ENCODE results near the gene ACAA2. TPM values are rescaled to one million over a fixed set of nuclear protein-coding genes. Genes with fewer than 3 reads are reported as not detected.

Gene ACAA2
- total and polyA plus RNA-seq, 4 donors: 55.6 to 1,315 (median 646) TPM

- no peaks in the 10 kb centered on the region for H3K36me3 ChIP-seq (ENCODE audit: control insufficient read depth in 4 of 4, insufficient read depth in 3 of 4, low read depth in 1 of 4, low read length in 3 of 4)
These were observed 48.3 kb upstream of the ACAA2 start for GRCh38 chr18:49861659-49862058.

DNA sequence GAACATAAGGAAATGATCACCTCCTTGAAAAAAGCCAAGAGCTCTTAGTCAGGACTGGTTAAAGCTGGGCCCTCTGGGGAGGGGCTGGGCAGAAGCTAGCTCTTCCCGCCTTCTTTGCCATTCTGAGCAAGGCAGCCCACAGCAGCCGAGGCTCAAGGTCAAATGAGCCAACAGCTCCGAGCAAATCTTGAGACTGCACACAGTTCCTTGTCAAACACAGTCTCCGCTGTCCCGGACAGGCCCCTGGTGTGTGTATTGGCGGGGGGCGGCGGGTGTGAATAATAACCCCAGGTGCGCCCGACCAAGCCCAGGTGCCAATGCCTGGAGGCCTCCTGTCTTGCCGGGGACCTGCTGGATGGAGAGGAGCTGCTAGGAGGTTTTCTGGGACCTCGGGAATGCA, 46.4 kb upstream of the ACAA2 start:
- no peak overlapping the region for H3K4me3 ChIP-seq (ENCODE audit: low read depth in 1 of 3, low read length in 3 of 3)
- no peaks in the 10 kb centered on the region for H3K36me3 ChIP-seq (ENCODE audit: control insufficient read depth in 4 of 4, insufficient read depth in 3 of 4, low read depth in 1 of 4, low read length in 3 of 4)
- no peaks in the 10 kb centered on the region for H3K9me3 ChIP-seq (ENCODE audit: control insufficient read depth in 4 of 4, low read length in 3 of 4)
- DNase-seq (ENCODE audit: low spot score): no peak
- H3K27ac ChIP-seq (ENCODE audit: low read depth in 1 of 2, low read length in 2 of 2): peak overlapping the region; percentile 59 to 81
- peak overlapping the region in 1 of 2 donors; percentile 52 for H3K9ac ChIP-seq (ENCODE audit: low read depth in 1 of 2, low read length in 2 of 2)
- WGBS: 80% methylated on average over 12 of the region's 12 CpGs
- H3K4me1 ChIP-seq (ENCODE audit: control insufficient read depth in 4 of 4, insufficient read depth in 4 of 4, low read length in 3 of 4): peaks cover 0 to 21% (median 13%) of the 10 kb centered on the region in 4 donors
- no peaks in the 10 kb centered on the region for H3K27me3 ChIP-seq (ENCODE audit: control insufficient read depth in 4 of 4, insufficient read depth in 4 of 4, low read length in 3 of 4)
- TF ChIP-seq ATF3 (IDR thresholded peaks at IDR 0.05) (no peak), GABPA (IDR thresholded peaks at IDR 0.05 in 1 of 2, conservative IDR thresholded peaks at IDR 0.05 in 1 of 2) (no peak), JUND (IDR thresholded peaks at IDR 0.05) (no peak)
- TF ChIP-seq, protein P1, sequence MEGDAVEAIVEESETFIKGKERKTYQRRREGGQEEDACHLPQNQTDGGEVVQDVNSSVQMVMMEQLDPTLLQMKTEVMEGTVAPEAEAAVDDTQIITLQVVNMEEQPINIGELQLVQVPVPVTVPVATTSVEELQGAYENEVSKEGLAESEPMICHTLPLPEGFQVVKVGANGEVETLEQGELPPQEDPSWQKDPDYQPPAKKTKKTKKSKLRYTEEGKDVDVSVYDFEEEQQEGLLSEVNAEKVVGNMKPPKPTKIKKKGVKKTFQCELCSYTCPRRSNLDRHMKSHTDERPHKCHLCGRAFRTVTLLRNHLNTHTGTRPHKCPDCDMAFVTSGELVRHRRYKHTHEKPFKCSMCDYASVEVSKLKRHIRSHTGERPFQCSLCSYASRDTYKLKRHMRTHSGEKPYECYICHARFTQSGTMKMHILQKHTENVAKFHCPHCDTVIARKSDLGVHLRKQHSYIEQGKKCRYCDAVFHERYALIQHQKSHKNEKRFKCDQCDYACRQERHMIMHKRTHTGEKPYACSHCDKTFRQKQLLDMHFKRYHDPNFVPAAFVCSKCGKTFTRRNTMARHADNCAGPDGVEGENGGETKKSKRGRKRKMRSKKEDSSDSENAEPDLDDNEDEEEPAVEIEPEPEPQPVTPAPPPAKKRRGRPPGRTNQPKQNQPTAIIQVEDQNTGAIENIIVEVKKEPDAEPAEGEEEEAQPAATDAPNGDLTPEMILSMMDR (IDR thresholded peaks at IDR 0.05; ENCODE audit: low read depth, low read length, missing input control): peak; percentile 7

More at GRCh38 chr18:49861659-49862058, 48.3 kb upstream of the ACAA2 start:
- peaks cover 0 to 21% (median 13%) of the 10 kb centered on the region in 4 donors for H3K4me1 ChIP-seq (ENCODE audit: control insufficient read depth in 4 of 4, insufficient read depth in 4 of 4, low read length in 3 of 4)
- no peaks in the 10 kb centered on the region for H3K9me3 ChIP-seq (ENCODE audit: control insufficient read depth in 4 of 4, low read length in 3 of 4)
- DNase-seq (ENCODE audit: low spot score): no peak
- 61% methylated on average over 3 of the region's 3 CpGs for WGBS
- no peak overlapping the region for H3K9ac ChIP-seq (ENCODE audit: low read depth in 1 of 2, low read length in 2 of 2)
- no peak overlapping the region for H3K27ac ChIP-seq (ENCODE audit: low read depth in 1 of 2, low read length in 2 of 2)
- no peaks in the 10 kb centered on the region for H3K27me3 ChIP-seq (ENCODE audit: control insufficient read depth in 4 of 4, insufficient read depth in 4 of 4, low read length in 3 of 4)
- H3K4me3 ChIP-seq (ENCODE audit: low read depth in 1 of 3, low read length in 3 of 3): no peak overlapping the region
- TF ChIP-seq, protein P1 (IDR thresholded peaks at IDR 0.05; ENCODE audit: low read depth, low read length, missing input control): peak; percentile 54
- TF ChIP-seq HNF4A (conservative IDR thresholded peaks at IDR 0.05) (no peak), RAD21 (IDR thresholded peaks at IDR 0.05) (peak; percentile 72 to 75)

DNA sequence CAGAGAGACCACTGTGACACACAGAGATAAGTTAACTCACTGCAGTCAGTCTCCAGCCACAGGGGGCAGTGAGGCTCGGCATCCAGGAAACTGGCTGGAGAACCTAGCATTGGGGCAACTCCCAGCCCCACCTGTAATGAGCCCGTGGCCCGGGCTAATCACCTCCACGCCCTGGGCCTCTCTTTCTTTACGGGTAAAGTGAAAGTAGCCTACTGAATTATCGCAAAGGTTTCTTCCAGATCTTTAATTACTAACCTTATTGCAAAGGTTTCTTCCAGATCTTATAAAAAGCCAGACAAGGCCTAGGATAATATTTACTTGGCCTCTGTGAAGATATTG, 45.7 kb upstream of the ACAA2 start:
- peaks cover 0 to 21% (median 13%) of the 10 kb centered on the region in 4 donors for H3K4me1 ChIP-seq (ENCODE audit: control insufficient read depth in 4 of 4, insufficient read depth in 4 of 4, low read length in 3 of 4)
- no peaks in the 10 kb centered on the region for H3K36me3 ChIP-seq (ENCODE audit: control insufficient read depth in 4 of 4, insufficient read depth in 3 of 4, low read depth in 1 of 4, low read length in 3 of 4)
- H3K4me3 ChIP-seq (ENCODE audit: low read depth in 1 of 3, low read length in 3 of 3): no peak overlapping the region
- H3K27me3 ChIP-seq (ENCODE audit: control insufficient read depth in 4 of 4, insufficient read depth in 4 of 4, low read length in 3 of 4): no peaks in the 10 kb centered on the region
- peak overlapping the region; percentile 59 to 81 for H3K27ac ChIP-seq (ENCODE audit: low read depth in 1 of 2, low read length in 2 of 2)
- peak overlapping the region; percentile 34 to 52 for H3K9ac ChIP-seq (ENCODE audit: low read depth in 1 of 2, low read length in 2 of 2)
- no peak for DNase-seq (ENCODE audit: low spot score)
- no peaks in the 10 kb centered on the region for H3K9me3 ChIP-seq (ENCODE audit: control insufficient read depth in 4 of 4, low read length in 3 of 4)
- 21% methylated on average over 6 of the region's 6 CpGs for WGBS
- TF ChIP-seq SP1 (IDR thresholded peaks at IDR 0.05) (no peak), MAX (IDR thresholded peaks at IDR 0.05) (no peak), YY1 (IDR thresholded peaks at IDR 0.05) (no peak), RAD21 (IDR thresholded peaks at IDR 0.05) (peak; percentile 2 to 20), GABPA (IDR thresholded peaks at IDR 0.05 in 1 of 2, conservative IDR thresholded peaks at IDR 0.05 in 1 of 2) (no peak), EGR1 (IDR thresholded peaks at IDR 0.05; ENCODE audit: low read depth in 2 of 2) (no peak), ATF3 (IDR thresholded peaks at IDR 0.05) (no peak), RXRA (IDR thresholded peaks at IDR 0.05) (peak in 1 of 2 donors; percentile 4), FOXA2 (IDR thresholded peaks at IDR 0.05) (peak; percentile 3), TAF1 (conservative IDR thresholded peaks at IDR 0.05) (no peak), JUND (IDR thresholded peaks at IDR 0.05) (no peak)
- TF ChIP-seq, protein P2, sequence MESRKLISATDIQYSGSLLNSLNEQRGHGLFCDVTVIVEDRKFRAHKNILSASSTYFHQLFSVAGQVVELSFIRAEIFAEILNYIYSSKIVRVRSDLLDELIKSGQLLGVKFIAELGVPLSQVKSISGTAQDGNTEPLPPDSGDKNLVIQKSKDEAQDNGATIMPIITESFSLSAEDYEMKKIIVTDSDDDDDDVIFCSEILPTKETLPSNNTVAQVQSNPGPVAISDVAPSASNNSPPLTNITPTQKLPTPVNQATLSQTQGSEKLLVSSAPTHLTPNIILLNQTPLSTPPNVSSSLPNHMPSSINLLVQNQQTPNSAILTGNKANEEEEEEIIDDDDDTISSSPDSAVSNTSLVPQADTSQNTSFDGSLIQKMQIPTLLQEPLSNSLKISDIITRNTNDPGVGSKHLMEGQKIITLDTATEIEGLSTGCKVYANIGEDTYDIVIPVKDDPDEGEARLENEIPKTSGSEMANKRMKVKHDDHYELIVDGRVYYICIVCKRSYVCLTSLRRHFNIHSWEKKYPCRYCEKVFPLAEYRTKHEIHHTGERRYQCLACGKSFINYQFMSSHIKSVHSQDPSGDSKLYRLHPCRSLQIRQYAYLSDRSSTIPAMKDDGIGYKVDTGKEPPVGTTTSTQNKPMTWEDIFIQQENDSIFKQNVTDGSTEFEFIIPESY (IDR thresholded peaks at IDR 0.05): no peak
- TF ChIP-seq, protein P3, sequence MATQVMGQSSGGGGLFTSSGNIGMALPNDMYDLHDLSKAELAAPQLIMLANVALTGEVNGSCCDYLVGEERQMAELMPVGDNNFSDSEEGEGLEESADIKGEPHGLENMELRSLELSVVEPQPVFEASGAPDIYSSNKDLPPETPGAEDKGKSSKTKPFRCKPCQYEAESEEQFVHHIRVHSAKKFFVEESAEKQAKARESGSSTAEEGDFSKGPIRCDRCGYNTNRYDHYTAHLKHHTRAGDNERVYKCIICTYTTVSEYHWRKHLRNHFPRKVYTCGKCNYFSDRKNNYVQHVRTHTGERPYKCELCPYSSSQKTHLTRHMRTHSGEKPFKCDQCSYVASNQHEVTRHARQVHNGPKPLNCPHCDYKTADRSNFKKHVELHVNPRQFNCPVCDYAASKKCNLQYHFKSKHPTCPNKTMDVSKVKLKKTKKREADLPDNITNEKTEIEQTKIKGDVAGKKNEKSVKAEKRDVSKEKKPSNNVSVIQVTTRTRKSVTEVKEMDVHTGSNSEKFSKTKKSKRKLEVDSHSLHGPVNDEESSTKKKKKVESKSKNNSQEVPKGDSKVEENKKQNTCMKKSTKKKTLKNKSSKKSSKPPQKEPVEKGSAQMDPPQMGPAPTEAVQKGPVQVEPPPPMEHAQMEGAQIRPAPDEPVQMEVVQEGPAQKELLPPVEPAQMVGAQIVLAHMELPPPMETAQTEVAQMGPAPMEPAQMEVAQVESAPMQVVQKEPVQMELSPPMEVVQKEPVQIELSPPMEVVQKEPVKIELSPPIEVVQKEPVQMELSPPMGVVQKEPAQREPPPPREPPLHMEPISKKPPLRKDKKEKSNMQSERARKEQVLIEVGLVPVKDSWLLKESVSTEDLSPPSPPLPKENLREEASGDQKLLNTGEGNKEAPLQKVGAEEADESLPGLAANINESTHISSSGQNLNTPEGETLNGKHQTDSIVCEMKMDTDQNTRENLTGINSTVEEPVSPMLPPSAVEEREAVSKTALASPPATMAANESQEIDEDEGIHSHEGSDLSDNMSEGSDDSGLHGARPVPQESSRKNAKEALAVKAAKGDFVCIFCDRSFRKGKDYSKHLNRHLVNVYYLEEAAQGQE (IDR thresholded peaks at IDR 0.05): no peak
